HL-60 (cell line): Measurements from ENCODE around the gene PTPRN2.

Experiments used
- DNase-seq, 2 experiments: peaks; one replicate each; pipeline ENCODE4 v3.0.0-alpha.2; 2010 to 2020; ENCODE audit warnings: low read depth in 1 of 2, low spot score in 1 of 2
- H3K27ac ChIP-seq: fragments of 250-450 bp; sonication (Bioruptor Pico); replicated peaks from 2 replicates; pipeline ENCODE4 v1.5.1; 2020; ENCODE audit warnings: mild to moderate bottlenecking, moderate library complexity
- H3K27me3 ChIP-seq: fragments of 250-450 bp; sonication (Bioruptor Pico); 2 replicates; pipeline ENCODE4 v1.5.1; 2021; ENCODE audit warnings: mild to moderate bottlenecking, moderate library complexity; ENCODE audit not compliant: insufficient read depth, poor library complexity, severe bottlenecking
- H3K4me3 ChIP-seq: replicated peaks from 2 replicates; pipeline ENCODE4 v1.5.1; 2011; ENCODE audit warnings: mild to moderate bottlenecking, control low read depth, low read length; ENCODE audit not compliant: insufficient read depth
- CTCF ChIP-seq: IDR thresholded peaks from one replicate; pipeline ENCODE4 v1.5.1; 2011; ENCODE audit warnings: low read length, control low read depth, inconsistent platforms; ENCODE audit not compliant: insufficient read depth
- GABPA ChIP-seq: IDR thresholded peaks from 2 replicates; pipeline ENCODE4 v1.6.1; 2012; ENCODE audit warnings: low read depth
- POLR2AphosphoS5 ChIP-seq: IDR thresholded peaks from 2 replicates; pipeline ENCODE4 v1.6.1; 2012; ENCODE audit warnings: low read depth
- REST ChIP-seq: IDR thresholded peaks from 2 replicates; pipeline ENCODE4 v1.6.1; 2012; ENCODE audit warnings: low read depth; ENCODE audit not compliant: insufficient replicate concordance
- SPI1 ChIP-seq: IDR thresholded peaks from 2 replicates; pipeline ENCODE4 v1.6.1; 2012; ENCODE audit warnings: low read depth, mild to moderate bottlenecking, borderline replicate concordance

Gene PTPRN2

GRCh38 chr7:158488181-158488971, 99.2 kb downstream of the PTPRN2 start:
- H3K27ac ChIP-seq: no peak overlapping the region
- DNase-seq: no peak

GRCh38 chr7:158487631-158488151, 99.9 kb downstream of the PTPRN2 start:
- no peak overlapping the region for H3K27ac ChIP-seq
- DNase-seq: no peak
- TF ChIP-seq POLR2AphosphoS5 (no peak), CTCF (no peak), REST (no peak), SPI1 (no peak), GABPA (no peak)
- no peaks in the 10 kb centered on the region for H3K27me3 ChIP-seq
- H3K4me3 ChIP-seq: no peak overlapping the region

More at GRCh38 chr7:158488181-158488971, 99.2 kb downstream of the PTPRN2 start:
- no peak overlapping the region for H3K4me3 ChIP-seq
- H3K27me3 ChIP-seq: no peaks in the 10 kb centered on the region
- TF ChIP-seq CTCF (no peak), SPI1 (no peak), REST (no peak), POLR2AphosphoS5 (no peak), GABPA (no peak)

- Histone ChIP-seq H3K27ac (no peak overlapping the region), H3K4me3 (no peak overlapping the region), H3K27me3 (no peaks in the 10 kb centered on the region)
- no peak for TF ChIP-seq POLR2AphosphoS5
- no peak for TF ChIP-seq GABPA
- TF ChIP-seq REST: no peak
- TF ChIP-seq SPI1: no peak
- no peak for TF ChIP-seq CTCF
- DNase-seq: no peak
These were observed 100.7 kb downstream of the PTPRN2 start for GRCh38 chr7:158486919-158487318.
